Measurements from ENCODE around the gene BCL7C. TPM values are rescaled to one million over a fixed set of nuclear protein-coding genes. Genes with fewer than 3 reads are reported as not detected.

Gene BCL7C
- total RNA-seq, 2 experiments from 2014 or later: 25.6 to 26.8 TPM

DNA sequence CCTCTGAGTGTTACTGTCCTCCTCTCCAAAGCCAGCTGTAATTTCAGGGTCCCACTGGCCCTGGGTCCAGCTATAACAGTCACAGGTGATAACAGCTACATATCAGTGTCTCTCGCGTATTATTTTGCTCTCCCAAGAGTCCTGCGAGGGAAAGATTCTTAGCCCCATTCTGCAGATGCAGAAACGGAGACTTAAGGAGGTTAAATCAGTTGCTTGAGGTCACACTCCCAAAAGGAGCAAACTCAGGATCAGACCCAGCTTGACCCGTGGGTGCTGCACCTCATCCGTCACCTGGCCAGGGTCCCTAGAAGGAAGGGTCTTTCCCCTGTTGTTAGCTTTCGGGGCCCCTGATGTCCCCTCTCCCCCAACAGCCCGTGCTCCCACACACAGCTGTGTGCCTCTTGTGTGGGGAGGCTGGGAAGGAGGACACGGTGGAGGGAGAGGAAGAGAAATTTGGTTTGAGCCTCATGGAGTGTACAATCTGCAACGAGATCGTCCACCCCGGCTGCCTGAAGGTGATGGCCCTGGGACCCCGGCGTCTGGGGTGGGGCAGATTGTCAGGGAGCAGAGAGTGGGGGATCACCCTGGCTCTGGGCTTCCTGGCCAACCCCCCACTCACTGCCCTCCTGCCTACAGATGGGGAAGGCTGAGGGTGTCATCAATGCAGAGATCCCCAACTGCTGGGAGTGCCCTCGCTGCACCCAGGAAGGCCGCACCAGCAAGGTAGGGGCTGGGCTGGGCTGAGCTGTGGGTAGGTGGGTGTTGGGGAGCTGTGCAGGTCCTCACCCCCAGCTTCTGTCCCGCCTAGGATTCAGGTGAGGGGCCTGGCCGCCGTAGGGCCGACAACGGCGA lies 33.3 kb upstream of the BCL7C start:
- CTCF ChIA-PET: interaction anchor here (1.0 to 5.3 kb wide), 2 partner anchors 16 to 25 kb away, joined by 3 to 38 read pairs; no protein-coding TSS in a partner anchor
- H3K27me3 Mint-ChIP-seq: no peaks in the 10 kb centered on the region
- no peaks in the 10 kb centered on the region for H3K9me3 Mint-ChIP-seq (ENCODE audit: low read depth)
- ATAC-seq: no peak
- H3K36me3 Mint-ChIP-seq: peaks cover 4% of the 10 kb centered on the region
- H3K27ac Mint-ChIP-seq: no peak overlapping the region
- H3K4me1 Mint-ChIP-seq: peaks cover 19% of the 10 kb centered on the region
- no peak for DNase-seq
- no peak overlapping the region for H3K4me3 Mint-ChIP-seq

GRCh38 chr16:30925995-30926811 lies 32.3 kb upstream of the BCL7C start:
- CTCF ChIA-PET: interaction anchor here (1.3 to 5.3 kb wide), 2 partner anchors 16 to 81 kb away, joined by 4 to 38 read pairs; no protein-coding TSS in a partner anchor
- H3K4me1 Mint-ChIP-seq: peaks cover 22% of the 10 kb centered on the region
- ATAC-seq (no peak), DNase-seq (no peak)
- peaks cover 1% of the 10 kb centered on the region for H3K36me3 Mint-ChIP-seq
- H3K27me3 Mint-ChIP-seq: no peaks in the 10 kb centered on the region
- no peak overlapping the region for H3K27ac Mint-ChIP-seq
- peak overlapping the region; percentile 1 for H3K4me3 Mint-ChIP-seq
- H3K9me3 Mint-ChIP-seq (ENCODE audit: low read depth): no peaks in the 10 kb centered on the region

DNA sequence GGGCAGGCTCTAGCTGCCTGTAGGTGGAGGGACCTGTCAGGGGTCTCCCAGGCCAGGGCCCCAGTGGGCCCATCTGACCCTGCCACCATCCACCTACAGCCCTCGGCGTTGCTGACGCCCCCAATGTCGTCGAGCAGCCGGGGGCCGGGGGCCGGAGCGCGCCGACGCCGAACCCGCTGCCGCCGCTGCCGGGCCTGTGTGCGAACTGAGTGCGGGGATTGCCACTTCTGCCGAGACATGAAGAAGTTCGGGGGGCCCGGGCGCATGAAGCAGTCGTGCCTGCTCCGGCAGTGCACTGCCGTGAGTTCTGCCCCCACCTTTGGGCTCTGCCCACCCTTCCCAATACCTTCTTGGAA lies 31.7 kb upstream of the BCL7C start:
- ATAC-seq: no peak
- H3K27ac Mint-ChIP-seq: no peak overlapping the region
- CTCF ChIA-PET: interaction anchor here (0.6 to 5.3 kb wide), 4 partner anchors 9 to 129 kb away, joined by 4 to 38 read pairs (median 4); no protein-coding TSS in a partner anchor
- H3K4me3 Mint-ChIP-seq: no peak overlapping the region
- H3K4me1 Mint-ChIP-seq: peaks cover 26% of the 10 kb centered on the region
- no peaks in the 10 kb centered on the region for H3K9me3 Mint-ChIP-seq (ENCODE audit: low read depth)
- DNase-seq: no peak
- H3K27me3 Mint-ChIP-seq: no peaks in the 10 kb centered on the region
- H3K36me3 Mint-ChIP-seq: no peaks in the 10 kb centered on the region

- peak overlapping the region; percentile 64 for H3K4me3 Mint-ChIP-seq
- peaks cover 26% of the 10 kb centered on the region for H3K4me1 Mint-ChIP-seq
- ATAC-seq: no peak
- H3K9me3 Mint-ChIP-seq (ENCODE audit: low read depth): no peaks in the 10 kb centered on the region
- CTCF ChIA-PET: interaction anchor here (0.6 to 5.3 kb wide), 7 partner anchors 9 to 130 kb away, joined by 3 to 38 read pairs (median 4); no protein-coding TSS in a partner anchor
- H3K27me3 Mint-ChIP-seq: no peaks in the 10 kb centered on the region
- no peak overlapping the region for H3K27ac Mint-ChIP-seq
- no peak for DNase-seq
- no peaks in the 10 kb centered on the region for H3K36me3 Mint-ChIP-seq
These were observed 31.2 kb upstream of the BCL7C start for GRCh38 chr16:30924913-30925631.

GRCh38 chr16:30924076-30924912 lies 30.4 kb upstream of the BCL7C start:
- ATAC-seq (no peak), DNase-seq (peak; percentile 48)
- Mint-ChIP-seq H3K27me3 (no peaks in the 10 kb centered on the region), H3K4me3 (peak overlapping the region; percentile 64), H3K36me3 (no peaks in the 10 kb centered on the region), H3K9me3 (ENCODE audit: low read depth) (no peaks in the 10 kb centered on the region), H3K4me1 (peaks cover 26% of the 10 kb centered on the region), H3K27ac (no peak overlapping the region)
- CTCF ChIA-PET: interaction anchor here (0.8 to 5.3 kb wide), 6 partner anchors 10 to 85 kb away, joined by 3 to 38 read pairs (median 4); no protein-coding TSS in a partner anchor

DNA sequence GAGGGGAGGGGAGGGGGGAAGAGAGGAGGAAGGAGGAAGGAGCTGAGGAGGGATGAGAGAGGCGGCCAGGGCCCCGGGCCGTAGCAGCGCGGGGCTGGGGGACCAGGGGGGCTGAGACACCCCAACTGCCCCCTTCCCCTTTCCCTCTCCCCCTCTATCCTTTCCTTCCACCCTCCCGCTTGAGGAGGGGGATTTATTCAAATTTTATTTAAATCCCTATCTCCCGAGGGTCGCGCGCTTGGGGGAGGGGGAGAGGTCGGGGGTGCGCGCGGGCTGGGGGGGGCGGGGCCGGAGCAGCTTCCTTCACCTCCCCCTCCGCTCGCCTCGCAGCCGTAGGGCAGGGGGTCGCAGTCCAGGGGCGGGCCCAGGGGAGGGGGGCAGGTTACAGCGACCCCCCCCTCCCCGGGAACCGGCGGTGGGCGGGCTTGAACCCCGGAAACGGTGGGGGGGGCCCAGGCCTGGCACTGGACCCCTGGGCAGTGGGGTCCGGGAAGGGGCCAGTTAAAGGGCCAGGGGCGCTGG lies 29.7 kb upstream of the BCL7C start, which contains the start of gene FBXL19:
TSS of gene FBXL19 (plus strand) at position 19 of the 522 bp plus-strand sequence. CDS start 2,183 bp downstream, outside the sequence.
- no peaks in the 10 kb centered on the region for H3K27me3 Mint-ChIP-seq
- CTCF ChIA-PET: interaction anchor here (0.8 kb wide), 1 partner anchor 79 kb away, joined by 5 read pairs; no protein-coding TSS in a partner anchor
- no peaks in the 10 kb centered on the region for H3K36me3 Mint-ChIP-seq
- DNase-seq: peak; percentile 57
- peaks cover 21% of the 10 kb centered on the region for H3K4me1 Mint-ChIP-seq
- no peak for ATAC-seq
- H3K9me3 Mint-ChIP-seq (ENCODE audit: low read depth): no peaks in the 10 kb centered on the region
- peak within 1 kb of the TSS; percentile 87 for H3K4me3 Mint-ChIP-seq
- H3K27ac Mint-ChIP-seq: peak within 1 kb of the TSS; percentile 99

DNA sequence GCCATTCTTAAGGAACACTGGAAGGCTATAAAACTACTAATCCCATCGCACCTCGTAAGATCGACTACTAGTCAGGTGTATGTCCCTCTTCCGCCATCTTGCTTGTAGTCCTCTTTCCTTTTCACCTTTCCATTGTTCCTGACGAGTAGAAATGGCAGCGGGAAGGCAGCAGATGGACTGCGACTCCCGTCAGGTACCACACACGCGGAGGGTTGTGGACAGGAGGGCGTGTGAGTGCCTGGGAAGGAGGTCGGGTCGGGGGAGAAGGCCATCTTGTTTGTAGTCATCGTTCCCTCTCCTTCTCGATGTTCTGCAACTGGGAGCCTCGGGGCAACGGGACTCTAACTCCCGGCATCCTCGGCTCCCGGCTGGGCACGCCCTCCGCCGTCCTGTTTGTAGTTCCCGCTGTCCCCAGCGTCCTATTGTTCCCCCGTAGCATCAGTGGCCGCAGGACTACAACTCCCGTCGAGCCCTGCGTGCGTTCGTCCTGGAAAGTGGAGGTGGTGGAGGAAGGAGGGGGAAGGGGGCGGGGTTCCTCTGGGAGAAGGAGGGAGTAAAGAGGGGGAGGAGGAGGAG lies 29.2 kb upstream of the BCL7C start:
- H3K4me1 Mint-ChIP-seq: peaks cover 20% of the 10 kb centered on the region
- H3K36me3 Mint-ChIP-seq: no peaks in the 10 kb centered on the region
- ATAC-seq: peak; percentile 79
- DNase-seq: peak; percentile 99
- peak overlapping the region; percentile 87 for H3K4me3 Mint-ChIP-seq
- H3K27ac Mint-ChIP-seq: peak overlapping the region; percentile 99
- CTCF ChIA-PET: interaction anchor here (0.8 kb wide), 1 partner anchor 79 kb away, joined by 5 read pairs; no protein-coding TSS in a partner anchor
- no peaks in the 10 kb centered on the region for H3K27me3 Mint-ChIP-seq
- H3K9me3 Mint-ChIP-seq (ENCODE audit: low read depth): no peaks in the 10 kb centered on the region

- Mint-ChIP-seq H3K27me3 (no peaks in the 10 kb centered on the region), H3K36me3 (no peaks in the 10 kb centered on the region), H3K27ac (peak overlapping the region; percentile 99), H3K9me3 (ENCODE audit: low read depth) (no peaks in the 10 kb centered on the region), H3K4me1 (peaks cover 18% of the 10 kb centered on the region), H3K4me3 (peak overlapping the region; percentile 87)
- ATAC-seq (peak; percentile 85), DNase-seq (peak; percentile 100)
- CTCF ChIA-PET: interaction anchor here (0.6 to 9.8 kb wide), 7 partner anchors 10 to 262 kb away, joined by 3 to 115 read pairs (median 4); no protein-coding TSS in a partner anchor
These were observed 28.6 kb upstream of the BCL7C start for GRCh38 chr16:30922420-30922959.

DNA sequence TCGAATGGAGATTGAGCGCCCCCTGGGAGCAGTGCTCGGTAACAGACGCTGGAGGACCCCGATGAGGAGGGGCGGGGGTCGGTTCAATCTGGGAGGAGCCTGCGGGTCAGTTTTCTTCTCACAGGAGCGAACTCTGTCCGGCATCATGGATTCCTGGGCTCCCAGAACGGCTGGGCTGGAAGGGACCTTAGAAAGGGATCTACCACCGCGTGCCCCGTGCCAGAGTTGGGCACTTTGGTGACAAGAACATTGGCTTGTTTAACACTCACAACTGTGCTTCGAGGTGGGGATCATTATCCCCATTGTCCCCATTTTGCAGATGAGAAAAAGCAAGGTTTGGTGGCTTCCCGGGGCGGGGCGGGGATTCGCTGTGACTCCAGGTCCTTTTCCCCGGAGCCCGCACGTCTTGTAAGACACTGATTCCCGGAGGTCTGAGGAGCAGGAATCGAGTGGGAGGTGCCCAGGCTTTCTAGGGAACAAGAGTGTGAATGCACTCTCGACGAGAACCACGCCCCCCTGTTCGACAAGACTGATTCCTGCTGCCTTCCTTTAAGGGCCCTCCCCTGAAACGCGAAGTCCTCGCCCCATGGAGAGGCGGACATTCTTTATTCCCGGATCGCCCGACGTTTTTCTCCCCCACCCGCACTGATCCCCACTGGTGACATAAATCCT lies 28.0 kb upstream of the BCL7C start:
- Mint-ChIP-seq H3K27ac (peak overlapping the region; percentile 99), H3K36me3 (no peaks in the 10 kb centered on the region), H3K27me3 (no peaks in the 10 kb centered on the region), H3K4me3 (peak overlapping the region; percentile 87), H3K4me1 (peaks cover 18% of the 10 kb centered on the region), H3K9me3 (ENCODE audit: low read depth) (no peaks in the 10 kb centered on the region)
- CTCF ChIA-PET: interaction anchor here (0.6 to 9.8 kb wide), 8 partner anchors 9 to 261 kb away, joined by 3 to 115 read pairs (median 4); no protein-coding TSS in a partner anchor
- ATAC-seq (peak; percentile 13), DNase-seq (peak; percentile 92)

DNA sequence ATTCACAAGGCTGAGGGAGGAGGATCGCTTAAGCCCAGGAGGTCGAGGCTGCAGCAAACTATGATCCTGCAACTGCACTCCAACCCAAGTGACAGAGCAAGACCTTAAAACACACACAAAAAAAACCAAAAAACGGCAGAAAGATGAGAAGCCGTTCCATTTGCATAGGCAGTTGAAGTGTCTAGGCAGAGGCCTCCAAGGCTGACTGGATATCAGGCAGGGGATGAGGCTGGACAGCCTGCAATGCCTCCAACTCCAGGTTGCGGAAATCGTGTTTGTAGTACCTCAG lies 27.5 kb upstream of the BCL7C start:
- Mint-ChIP-seq H3K27ac (peak overlapping the region; percentile 99), H3K4me3 (peak overlapping the region; percentile 87), H3K4me1 (peaks cover 18% of the 10 kb centered on the region), H3K9me3 (ENCODE audit: low read depth) (no peaks in the 10 kb centered on the region), H3K36me3 (no peaks in the 10 kb centered on the region), H3K27me3 (no peaks in the 10 kb centered on the region)
- CTCF ChIA-PET: interaction anchor here (0.7 to 9.8 kb wide), 4 partner anchors 21 to 107 kb away, joined by 3 to 115 read pairs (median 5); no protein-coding TSS in a partner anchor
- DNase-seq: no peak
- ATAC-seq: no peak

- Mint-ChIP-seq H3K9me3 (ENCODE audit: low read depth) (no peaks in the 10 kb centered on the region), H3K27me3 (no peaks in the 10 kb centered on the region), H3K4me1 (peaks cover 14% of the 10 kb centered on the region), H3K36me3 (no peaks in the 10 kb centered on the region), H3K4me3 (no peak overlapping the region), H3K27ac (no peak overlapping the region)
- ATAC-seq (no peak), DNase-seq (no peak)
- CTCF ChIA-PET: interaction anchor here (0.7 to 9.8 kb wide), 4 partner anchors 20 to 107 kb away, joined by 3 to 115 read pairs (median 5); no protein-coding TSS in a partner anchor
These were observed 27.0 kb upstream of the BCL7C start for GRCh38 chr16:30920891-30921290.
